ENCODE results near the gene TMTC3.

GRCh38 chr12:88194868-88195267 lies 52.8 kb downstream of the TMTC3 start:
- TF ChIP-seq CTCF (IDR thresholded peaks at IDR 0.05; ENCODE audit: control extremely low read depth in 1 of 3, insufficient read depth in 1 of 3, low read depth in 1 of 3, low read length in 3 of 3) (no peak), CBX5 (IDR thresholded peaks at IDR 0.05; ENCODE audit: low read depth, low read length) (no peak), POLR2A (IDR thresholded peaks at IDR 0.05; ENCODE audit: control extremely low read depth in 1 of 2, low read depth in 2 of 2, low read length in 2 of 2) (no peak), CEBPB (IDR thresholded peaks at IDR 0.05; ENCODE audit: low read depth, low read length) (no peak), JUN (IDR thresholded peaks at IDR 0.05; ENCODE audit: low read depth, low read length) (no peak), EP300 (IDR thresholded peaks at IDR 0.05; ENCODE audit: borderline replicate concordance in 1 of 2, low read depth in 2 of 2, low read length in 2 of 2) (no peak), SAP30 (IDR thresholded peaks at IDR 0.05; ENCODE audit: insufficient read depth, insufficient replicate concordance, low read length) (no peak), MAFK (IDR thresholded peaks at IDR 0.05; ENCODE audit: low read depth, low read length) (no peak), CREB1 (IDR thresholded peaks at IDR 0.05) (no peak), EZH2 (IDR thresholded peaks at IDR 0.05; ENCODE audit: low read depth, low read length, severe bottlenecking) (no peak), CHD2 (IDR thresholded peaks at IDR 0.05; ENCODE audit: low read length) (no peak), GABPA (IDR thresholded peaks at IDR 0.05; ENCODE audit: borderline replicate concordance, insufficient read depth, low read length) (no peak)
- TF ChIP-seq, protein P1, sequence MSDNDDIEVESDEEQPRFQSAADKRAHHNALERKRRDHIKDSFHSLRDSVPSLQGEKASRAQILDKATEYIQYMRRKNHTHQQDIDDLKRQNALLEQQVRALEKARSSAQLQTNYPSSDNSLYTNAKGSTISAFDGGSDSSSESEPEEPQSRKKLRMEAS (IDR thresholded peaks at IDR 0.05) = no peak

All from H1 (cell line).